ENCODE results near the gene CALN1.
"Not testable (repeated sequence)": the region's sequence is repeated elsewhere in the genome, so short reads cannot be mapped to it uniquely, and the experiment has no call there.

The CALN1 gene

DNA sequence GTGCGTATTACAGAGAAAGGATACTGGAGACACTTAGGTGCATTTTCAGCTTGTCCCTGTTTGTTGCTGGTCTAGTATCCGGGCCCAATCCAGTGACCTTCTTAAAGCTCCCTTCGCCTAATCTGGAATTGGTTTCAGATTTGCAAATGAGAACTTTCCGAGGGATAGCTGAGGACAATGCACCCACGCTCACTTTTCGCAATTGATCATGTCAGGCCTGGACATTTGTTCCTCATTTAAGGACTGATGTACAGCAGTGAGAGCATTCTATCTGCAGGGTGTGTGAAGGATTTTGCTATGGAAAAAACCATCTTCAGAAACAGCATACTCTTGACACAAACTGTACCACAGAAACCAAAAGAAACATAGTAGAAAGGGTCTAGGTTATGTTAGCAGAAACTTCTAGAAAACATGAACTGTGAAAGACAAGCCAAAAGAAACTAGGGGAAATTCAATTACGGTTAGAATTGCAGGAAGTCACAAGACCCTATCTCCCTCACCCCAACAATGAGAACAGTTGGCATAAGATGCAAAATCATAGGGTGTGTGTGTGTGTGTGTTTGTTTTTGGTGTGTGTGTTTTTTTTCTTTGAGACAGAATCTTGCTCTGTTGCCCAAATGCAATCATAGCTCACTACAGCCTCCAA lies 331.1 kb downstream of the CALN1 start:
- no peak for DNase-seq

DNA sequence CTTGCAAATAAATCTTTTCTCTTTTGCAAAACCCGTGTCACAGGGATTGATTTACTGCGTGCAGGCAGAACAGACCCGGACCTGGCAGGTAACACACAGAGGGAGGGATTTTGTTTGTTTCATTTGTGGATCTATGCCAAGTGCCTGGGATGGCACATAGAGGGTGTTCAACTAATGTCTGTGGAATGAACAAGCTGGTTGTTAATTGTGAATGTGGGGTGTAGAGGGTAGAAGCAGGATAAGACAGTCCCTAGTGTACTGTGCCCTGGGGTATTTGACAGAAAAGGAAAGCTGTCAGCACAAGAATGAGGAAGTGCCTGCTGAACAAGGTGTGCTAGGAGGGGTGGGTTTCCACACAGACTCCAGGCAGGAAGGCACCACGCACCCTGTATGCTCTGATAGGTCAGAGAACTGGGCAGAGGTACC lies 331.8 kb downstream of the CALN1 start:
- no peak for DNase-seq

DNA sequence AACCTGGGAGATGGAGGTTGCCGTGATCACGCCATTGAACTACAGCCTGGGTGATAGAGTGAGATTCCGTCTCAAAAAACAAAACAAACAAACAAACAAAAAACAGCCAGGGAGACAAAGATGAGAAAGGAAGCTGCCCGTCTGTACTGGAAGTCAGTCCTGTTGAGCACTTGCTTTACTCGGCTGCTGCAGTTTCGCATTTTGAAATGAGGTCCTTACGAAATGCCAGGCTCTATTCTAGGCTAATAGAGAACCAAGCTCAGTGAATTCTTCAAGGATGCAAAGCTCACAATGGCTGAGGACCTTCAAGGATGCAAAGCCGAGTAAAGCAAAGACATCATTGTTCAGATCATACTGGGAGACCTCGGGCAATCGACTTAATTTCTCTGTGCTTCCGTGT lies 333.3 kb downstream of the CALN1 start:
- no peak for DNase-seq

DNA sequence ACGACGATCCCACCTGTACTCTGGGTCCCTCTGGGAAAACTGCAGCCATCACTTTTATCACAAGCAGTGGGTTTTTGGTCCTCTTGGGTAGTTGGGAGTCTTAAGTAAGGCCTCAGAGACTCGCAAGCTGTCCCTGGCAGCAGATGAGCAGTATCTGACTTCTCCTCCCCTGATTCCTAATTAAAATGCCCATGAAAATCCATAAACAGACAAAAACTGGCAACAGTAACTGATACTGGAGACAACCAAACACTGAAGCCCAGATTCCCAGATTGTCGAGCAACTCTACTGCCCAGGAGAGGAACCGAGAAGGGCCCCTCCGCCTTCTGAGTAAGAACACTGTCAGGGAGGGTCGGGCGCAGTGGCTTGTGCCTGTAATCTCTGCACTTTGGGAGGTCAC lies 333.8 kb downstream of the CALN1 start:
- no peak for DNase-seq

DNA sequence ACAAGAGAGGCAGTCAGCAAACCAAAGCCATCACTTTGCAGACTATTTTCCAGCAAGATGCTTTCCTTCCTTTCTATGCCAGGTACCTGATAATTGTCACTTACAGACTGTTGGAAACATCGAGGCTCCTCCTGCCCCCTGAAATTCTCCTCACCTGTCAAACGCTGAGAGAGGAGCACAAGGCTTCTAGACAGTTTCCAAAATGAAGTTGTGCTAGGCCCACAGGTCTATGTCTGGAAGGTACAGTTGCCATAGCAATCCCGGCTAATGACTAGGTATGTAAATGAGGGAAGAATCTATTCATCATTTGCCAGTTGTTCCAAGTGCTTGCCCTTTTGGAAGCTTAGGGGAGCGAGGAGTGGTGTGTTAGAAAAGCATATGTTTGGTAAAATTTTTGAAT lies 334.4 kb downstream of the CALN1 start:
- DNase-seq, result no peak

DNA sequence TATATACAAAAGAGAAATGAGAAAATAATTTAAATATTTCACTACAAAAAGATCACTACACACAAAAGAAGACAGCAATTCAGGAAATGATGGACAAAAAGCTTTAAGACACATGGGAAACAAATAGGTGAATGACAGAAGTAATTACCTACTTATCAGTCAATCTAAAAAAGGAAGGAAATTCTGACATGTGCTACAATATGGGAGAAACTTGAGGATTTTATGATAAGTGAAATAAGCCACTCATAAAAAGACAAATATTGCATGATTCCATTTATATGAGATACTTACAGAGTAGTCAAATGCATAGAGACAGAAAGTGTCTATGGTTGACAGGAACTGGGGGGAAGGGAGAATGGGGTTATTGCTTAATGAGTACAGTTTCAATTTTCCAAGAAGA lies 339.2 kb downstream of the CALN1 start:
- no peak for DNase-seq

DNA sequence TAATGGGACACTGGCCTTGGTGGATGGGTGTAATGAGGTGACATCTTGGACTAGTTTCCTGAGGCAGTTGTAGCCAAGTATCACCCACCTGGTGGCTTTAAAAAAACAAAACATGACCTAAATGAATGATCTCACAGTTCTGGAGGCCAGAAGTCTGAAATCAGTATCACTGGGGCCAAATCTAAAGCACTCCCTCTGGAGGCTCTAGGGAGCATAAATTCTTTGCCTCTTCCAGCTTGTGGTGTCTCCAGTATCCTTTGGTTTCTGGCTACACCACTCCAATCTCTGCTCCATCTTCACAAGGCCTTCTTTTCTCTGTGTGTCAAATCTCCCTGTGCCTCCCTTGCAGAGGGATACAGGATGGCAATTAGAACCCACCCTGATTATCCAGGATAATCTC lies 342.9 kb downstream of the CALN1 start:
- no peak for DNase-seq

DNA sequence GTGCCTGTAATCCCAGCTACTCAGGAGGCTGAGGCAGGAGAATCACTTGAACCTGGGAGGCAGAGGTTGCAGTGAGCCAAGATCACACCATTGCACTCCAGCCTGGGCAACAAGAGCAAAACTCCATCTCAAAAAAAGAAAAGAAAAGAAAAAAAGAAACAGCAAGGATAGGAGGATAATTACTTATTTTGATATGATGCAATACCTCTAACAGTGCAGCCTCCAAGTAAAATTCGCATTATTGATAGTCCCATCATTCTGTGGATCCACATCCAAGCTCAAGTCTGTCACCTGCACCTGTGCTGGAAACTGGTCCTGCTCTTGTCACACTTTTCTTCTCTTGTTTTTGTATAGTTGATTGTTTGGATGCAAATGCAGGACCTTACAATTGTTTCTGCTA lies 346.4 kb downstream of the CALN1 start:
- DNase-seq, result not testable (repeated sequence)

DNA sequence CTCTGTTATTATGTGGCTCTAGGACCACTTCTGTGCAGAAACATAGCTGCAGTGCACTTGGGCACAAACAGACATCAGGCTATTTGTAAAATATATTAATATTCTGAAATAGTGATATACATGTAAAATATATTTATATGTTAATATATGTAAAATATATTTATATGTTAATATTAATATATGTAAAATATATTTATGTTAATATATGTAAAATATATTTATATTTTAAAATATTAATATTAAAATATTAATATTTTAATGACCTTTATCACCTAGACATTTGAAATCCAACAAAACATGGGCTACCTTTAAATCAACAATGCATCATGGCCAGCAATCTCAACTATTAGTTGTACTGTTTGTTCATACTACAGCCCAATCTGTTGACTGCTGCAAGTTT lies 347.2 kb downstream of the CALN1 start:
- no peak for DNase-seq

DNA sequence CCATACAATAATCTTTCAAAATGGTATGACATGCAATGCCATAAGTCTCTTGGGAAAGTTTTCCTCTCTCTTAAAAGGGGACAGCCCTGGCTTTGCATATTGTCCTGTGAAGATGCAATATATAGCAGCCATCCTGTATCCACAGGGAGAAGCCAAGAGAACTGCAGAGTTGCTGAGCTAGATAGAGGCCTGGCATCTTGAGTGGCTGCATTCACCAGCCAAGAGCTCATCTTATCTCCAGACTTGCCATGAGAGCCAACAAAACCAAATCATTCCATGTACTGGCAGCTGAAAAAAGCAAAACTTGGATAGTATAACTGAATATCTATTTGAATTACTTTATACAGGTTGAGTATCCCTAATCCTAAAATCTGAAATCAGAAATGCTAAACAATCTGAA lies 348.8 kb downstream of the CALN1 start:
- no peak for DNase-seq

DNA sequence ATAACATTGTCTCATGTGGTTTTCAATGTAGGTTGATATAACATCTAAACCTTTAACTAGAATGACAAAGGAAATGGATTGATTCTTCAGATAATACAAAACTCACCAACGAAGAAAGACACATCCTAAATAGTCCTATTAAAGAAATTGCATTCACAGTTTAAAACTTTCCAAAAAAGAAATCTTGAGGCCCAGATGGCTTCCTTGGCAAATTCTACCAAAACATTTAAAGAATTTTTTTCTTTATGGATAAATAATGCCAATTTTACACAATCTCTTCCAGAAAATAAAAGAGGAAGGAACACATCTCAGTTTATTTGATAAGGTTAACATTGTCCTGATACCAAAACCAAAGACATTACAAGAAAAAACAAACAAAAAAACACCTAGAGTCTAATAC lies 349.5 kb downstream of the CALN1 start:
- no peak for DNase-seq

DNA sequence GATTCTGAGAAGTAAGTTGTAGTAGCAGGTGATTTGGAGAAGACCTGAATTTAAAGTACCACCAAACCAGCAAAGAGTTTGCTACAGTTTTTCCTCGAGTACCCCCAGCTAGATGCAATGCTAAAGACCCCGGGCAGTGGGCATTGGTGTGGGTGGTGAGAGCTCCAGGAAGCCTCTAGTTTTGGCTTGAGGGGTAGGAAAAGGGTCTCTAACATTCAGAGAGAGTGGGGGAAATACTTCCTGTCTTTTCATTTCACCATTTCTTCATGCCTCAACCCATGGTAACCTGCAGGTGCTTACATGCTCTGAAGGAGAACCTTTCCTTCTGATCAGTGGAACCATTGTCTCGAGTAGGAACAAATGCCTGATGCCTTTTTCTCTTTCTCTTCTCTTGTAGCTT lies 352.2 kb downstream of the CALN1 start:
- DNase-seq, result no peak

DNA sequence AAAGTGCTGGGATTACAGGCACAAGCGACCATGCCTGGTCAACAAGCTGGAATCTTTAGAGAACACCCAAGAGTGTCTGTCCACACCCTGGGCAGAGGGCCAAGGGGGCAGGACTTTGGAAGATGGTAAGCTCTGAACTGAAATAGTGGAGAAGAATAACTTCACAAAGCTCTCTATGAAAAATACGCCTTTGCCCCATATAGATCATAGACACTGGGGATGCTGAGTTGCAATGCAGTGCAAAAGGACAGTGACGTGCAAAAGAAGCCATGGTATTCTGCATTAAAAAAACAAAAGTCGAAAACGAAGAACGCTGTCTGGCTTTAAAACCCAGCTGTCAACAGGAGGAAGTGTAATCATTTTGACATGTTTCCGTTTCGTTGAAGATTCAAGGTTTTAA lies 353.6 kb downstream of the CALN1 start:
- no peak for DNase-seq

DNA sequence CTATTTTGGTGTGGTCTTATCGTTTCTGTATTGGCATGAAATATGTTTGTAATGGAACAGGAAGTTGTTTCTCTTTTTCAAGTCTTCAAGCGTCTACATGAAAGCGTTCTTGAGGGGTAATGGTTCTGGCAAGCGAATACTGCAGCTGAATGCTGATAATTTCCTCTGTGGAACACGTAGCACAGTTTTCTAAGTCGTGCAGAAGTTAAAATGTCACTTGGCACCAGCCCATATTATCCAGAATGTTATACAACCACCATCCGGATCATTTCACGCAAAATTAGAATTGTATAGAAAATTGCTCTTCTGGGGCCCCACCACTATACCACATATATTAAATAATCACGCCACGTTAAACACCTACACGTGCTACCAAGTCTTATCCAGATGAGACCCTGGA lies 354.3 kb downstream of the CALN1 start:
- no peak for DNase-seq

DNA sequence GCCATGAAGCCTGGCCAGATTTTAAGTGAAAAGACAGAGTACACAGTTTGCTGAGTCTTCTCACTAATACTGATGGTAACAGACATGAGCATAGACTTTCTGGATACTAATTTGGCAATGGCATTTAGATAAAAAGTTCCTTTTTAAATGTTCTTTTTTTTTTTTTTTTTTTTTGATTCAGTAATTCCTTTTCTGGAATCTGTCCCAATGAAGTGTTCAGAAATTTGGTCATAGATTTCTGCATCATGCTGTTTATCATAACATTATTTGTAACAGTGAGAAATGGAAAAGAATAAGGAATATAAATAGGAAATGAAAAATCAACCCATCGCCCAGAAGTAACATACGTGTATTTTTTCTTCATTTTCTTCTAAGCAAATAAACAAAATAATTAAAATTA lies 354.9 kb downstream of the CALN1 start:
- no peak for DNase-seq

DNA sequence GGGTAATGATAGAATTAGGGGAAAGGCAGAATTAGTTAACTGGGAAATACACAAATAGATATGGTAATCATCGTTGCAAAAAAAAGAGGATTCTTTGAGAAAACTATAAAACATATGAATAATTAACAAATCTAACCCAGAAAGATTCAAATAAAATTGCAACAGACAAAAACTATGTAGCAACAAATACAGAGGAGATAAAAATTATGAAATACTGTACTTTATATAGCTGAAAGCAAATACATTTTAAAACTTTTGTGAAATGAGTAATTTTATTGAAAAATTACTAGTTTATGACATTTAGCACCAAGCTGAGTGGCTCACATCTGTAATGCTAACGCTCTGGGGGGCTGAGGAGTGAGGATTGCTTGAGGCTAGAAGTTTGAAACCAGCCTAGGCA lies 356.7 kb downstream of the CALN1 start:
- DNase-seq, result no peak

DNA sequence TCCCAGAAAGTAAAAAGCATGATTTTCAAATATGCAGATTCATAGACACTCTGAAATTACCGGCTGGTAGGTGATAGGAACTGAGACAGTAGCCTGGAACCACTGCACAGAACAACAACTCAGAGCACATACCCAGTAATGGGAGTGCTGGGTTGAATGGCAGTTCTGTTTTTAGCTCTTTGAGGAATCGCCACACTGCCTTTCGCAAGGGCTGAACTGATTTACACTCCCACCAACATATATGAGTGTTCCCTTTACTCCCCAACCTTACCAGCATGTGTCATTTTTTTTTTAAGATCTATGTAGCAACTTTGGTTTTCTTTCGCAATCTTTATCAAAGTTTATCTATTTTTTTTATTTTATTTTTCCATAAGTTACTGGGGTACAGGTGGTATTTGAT lies 358.8 kb downstream of the CALN1 start:
- DNase-seq, result no peak

DNA sequence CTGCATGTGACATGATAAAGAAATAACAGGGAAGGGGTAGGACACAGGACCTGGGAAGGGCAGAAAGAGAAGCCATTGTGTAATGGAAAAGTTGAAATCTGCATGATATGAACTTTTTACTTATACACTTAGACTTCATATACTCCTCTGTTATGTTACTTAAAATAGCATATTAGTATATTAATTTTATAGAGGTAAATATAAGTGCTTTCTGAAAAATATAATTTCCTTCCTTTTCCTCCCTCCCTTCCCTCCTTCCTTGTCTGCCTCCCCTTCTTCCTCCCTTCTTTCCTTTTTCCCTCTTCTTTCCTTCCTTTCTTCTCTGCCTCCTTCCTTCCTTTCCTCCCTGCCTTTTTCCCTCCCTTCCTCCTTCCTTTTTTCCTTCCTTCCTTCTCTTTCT lies 363.7 kb downstream of the CALN1 start:
- no peak for DNase-seq

DNA sequence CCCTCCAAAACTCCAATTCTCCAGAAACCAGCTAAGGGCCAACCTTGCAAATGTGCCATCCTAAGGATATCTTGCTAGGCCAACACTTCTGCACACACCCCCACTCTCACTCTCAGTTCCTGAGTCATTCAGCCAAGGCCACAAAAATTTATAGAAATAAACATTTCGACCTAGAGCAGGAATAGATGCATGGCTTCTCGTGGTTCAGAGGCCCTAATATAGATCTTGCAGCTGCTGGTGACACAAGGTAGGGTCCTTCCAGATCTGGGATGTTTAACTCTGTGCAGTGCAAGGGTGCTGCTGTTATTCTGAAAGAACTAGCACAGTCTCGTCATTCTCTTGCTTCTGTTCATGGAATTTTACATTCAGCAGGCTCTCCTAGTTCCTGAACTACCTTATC lies 369.3 kb downstream of the CALN1 start:
- no peak for DNase-seq

DNA sequence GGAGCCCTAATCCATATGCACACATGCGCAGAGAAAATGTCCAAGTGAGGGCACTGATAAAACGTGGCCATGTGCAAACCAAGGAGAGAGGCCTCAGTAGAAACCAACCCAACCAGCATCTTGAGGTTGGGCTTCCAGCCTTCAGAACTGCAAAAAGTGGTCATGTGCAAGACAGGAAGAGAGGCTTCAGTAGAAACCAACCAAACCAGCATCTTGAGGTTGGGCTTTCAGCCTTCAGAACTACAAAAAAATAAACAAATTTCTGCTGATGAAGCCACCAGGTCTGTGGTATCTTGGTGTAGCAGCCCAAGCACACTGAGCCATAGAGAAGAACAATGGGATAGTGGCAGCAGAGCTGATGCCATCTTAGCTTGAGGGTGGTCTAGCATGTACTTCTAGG lies 371.5 kb downstream of the CALN1 start:
- no peak for DNase-seq

DNA sequence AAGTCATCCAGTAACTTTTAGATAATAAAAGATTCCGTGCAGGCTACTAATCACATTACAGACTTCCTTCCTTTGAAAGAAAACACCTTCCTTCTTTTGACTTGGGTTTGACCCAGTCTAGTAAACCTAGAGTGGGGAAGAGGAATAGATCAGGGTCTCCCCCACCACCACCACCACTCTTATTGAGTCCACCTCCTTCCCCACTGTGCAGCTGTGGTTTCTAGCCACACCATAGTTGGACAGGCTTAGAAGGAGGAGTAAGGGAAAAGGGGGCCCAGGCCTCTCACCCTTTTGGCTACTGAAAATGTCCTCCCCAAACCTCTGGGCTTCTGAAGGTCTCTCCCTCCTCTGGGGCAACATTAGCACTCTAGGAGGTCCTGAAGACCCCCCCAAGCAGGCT lies 372.7 kb downstream of the CALN1 start:
- DNase-seq, result no peak

DNA sequence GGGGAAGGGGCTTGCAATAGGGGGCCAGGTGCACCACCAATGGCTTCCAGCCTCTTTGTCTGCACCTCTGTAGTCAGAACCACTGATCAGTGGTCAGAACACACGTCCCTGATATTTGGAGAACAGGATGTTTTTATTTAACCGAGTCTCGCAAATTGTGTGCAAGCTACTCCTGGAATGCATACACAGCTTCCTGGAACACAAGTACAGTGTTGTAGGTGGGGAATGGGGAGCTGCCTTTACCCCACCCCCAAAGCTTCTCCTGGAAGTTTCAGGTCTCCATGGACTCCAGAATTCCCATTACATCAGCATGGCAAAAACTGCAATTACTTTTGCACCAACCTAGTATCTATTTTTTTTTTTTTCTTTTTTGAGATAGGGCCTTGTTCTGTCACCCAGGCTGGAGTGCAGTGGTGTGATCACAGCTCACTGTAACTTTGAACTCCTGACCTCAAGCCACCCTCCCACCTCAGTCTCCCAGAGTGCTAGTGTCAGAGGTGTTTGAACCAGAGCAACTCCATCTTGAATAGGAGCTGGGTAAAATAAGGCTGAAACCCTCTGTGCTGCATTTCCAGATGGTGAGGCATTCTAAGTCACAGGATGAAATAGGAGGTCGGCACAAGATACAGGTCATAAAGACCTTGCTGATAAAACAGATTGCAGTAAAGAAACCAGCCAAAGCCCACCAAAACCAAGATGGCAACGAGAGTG lies 374.0 kb downstream of the CALN1 start:
- DNase-seq, result no peak

DNA sequence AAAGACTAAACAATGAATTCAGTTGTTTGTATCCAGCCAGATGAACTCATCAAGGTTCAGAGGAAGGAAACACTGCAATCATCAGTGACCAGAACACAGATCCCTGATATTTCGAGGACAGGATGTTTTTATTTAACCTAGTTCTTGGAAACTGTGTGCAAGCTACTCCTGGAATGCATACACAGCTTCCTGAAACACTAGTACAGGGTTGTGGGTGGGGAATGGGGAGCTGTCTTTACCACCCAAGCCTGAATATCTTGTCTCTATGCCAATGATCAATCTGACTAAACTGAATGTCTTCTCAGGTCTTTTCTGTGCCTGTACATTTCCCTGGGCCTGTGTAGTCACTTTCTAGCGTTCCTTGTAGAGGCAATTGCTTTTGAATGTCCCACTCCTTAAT lies 374.6 kb downstream of the CALN1 start:
- no peak for DNase-seq

DNA sequence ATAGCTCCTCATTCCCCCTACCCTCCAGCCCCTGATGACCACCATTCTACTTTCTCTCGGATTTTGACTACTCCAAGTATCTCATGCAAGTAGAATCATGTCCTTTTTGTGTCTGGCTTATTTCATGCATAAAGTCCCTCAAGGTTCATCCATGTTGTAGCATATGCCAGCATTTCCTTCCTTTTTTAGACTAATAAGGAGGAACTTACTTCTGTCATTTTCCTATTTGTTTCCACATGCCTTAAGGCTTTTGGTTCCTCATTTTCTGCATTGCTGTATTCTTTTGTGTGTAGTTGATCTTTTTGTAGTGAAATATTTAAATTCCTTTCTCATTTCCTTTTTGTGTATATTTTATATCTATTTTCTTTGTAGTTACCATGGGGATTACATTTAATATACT lies 376.9 kb downstream of the CALN1 start:
- DNase-seq, result no peak

DNA sequence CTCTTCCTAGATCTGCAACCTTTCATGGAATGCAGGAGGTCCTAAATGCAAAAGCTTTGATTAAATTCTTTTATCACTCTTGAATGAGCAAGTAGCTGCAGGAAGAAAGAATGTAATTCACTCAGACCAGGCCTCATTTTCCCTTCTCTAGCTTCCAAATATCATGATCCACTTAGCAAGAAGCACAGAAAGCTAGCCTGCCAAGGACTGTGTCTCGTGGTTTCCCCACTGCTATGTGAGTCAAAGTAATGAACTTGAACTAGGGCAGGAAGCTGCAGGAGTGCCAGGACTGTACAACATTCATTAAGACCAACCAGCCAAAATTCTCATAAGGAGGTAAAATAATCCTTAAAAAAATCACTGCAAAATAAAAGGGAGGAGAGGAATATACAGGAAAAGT lies 379.2 kb downstream of the CALN1 start:
- DNase-seq, result no peak

Measured in NCI-H1694 treated with DMSO at 0.1 percent for 48 hours (cell line).